Stimulated activated effector memory CD8-positive, alpha-beta T cell treated with anti-CD3 and anti-CD28 coated beads, Interleukin-12 subunit alpha, Interleukin-12 subunit beta, amount 100 ng/mL, for 72 hours (primary cell): ENCODE data around the gene THEM4.

Experiments used
- ATAC-seq: fragments of 150-1000 bp; cut with Tn5 transposase; 2 replicates; pipeline ENCODE4 v1.10.0; 2021
- DNase-seq, 2 donors: peaks; one replicate each; pipeline ENCODE4 v3.0.0; 2021 to 2022; ENCODE audit warnings: low spot score in 2 of 2
- H3K27ac Mint-ChIP-seq: one replicate; pipeline ENCODE4 v1.8.0; 2022; ENCODE audit warnings: mild to moderate bottlenecking, mixed read lengths
- H3K36me3 Mint-ChIP-seq: one replicate; pipeline ENCODE4 v1.8.0; 2022; ENCODE audit warnings: mild to moderate bottlenecking, mixed read lengths
- H3K4me1 Mint-ChIP-seq: one replicate; pipeline ENCODE4 v1.8.0; 2022; ENCODE audit warnings: mixed read lengths
- H3K4me3 Mint-ChIP-seq: one replicate; pipeline ENCODE4 v1.8.0; 2022; ENCODE audit warnings: mild to moderate bottlenecking, mixed read lengths
- H3K9me3 Mint-ChIP-seq: one replicate; pipeline ENCODE4 v1.8.0; 2022; ENCODE audit warnings: mixed read lengths

Gene THEM4

GRCh38 chr1:151909167-151910149 is at the start of gene THEM4:
Gene THEM4, minus strand, starts transcription at chr1:151909511. Its CDS starts 53 bp downstream, at chr1:151909458.
- DNase-seq (peak; percentile 89 to 98), ATAC-seq (peak; percentile 97)
- Mint-ChIP-seq H3K4me1 (peaks cover 28% of the 10 kb centered on the region), H3K27ac (peak within 1 kb of the TSS; percentile 98), H3K9me3 (no peaks in the 10 kb centered on the region), H3K36me3 (peaks cover 19% of the 10 kb centered on the region), H3K4me3 (peak within 1 kb of the TSS; percentile 88)

- no peak overlapping the region for H3K4me3 Mint-ChIP-seq
- no peak overlapping the region for H3K27ac Mint-ChIP-seq
- DNase-seq = no peak
- H3K36me3 Mint-ChIP-seq = no peaks in the 10 kb centered on the region
- no peak for ATAC-seq
- H3K4me1 Mint-ChIP-seq = peaks cover 5% of the 10 kb centered on the region
- H3K9me3 Mint-ChIP-seq = no peaks in the 10 kb centered on the region
These were observed 49.6 kb upstream of the THEM4 start for GRCh38 chr1:151958959-151959358.

- Mint-ChIP-seq H3K4me3 (no peak overlapping the region), H3K9me3 (no peaks in the 10 kb centered on the region), H3K36me3 (no peaks in the 10 kb centered on the region), H3K4me1 (peaks cover 5% of the 10 kb centered on the region), H3K27ac (no peak overlapping the region)
- no peak for ATAC-seq
- no peak for DNase-seq
These were observed 47.7 kb upstream of the THEM4 start for GRCh38 chr1:151956957-151957497.

- ATAC-seq (no peak), DNase-seq (no peak)
- Mint-ChIP-seq H3K9me3 (no peaks in the 10 kb centered on the region), H3K4me3 (no peak overlapping the region), H3K4me1 (no peaks in the 10 kb centered on the region), H3K36me3 (no peaks in the 10 kb centered on the region), H3K27ac (no peak overlapping the region)
These were observed 44.2 kb upstream of the THEM4 start for GRCh38 chr1:151953409-151954094.

- ATAC-seq (no peak), DNase-seq (no peak)
- no peaks in the 10 kb centered on the region for H3K4me1 Mint-ChIP-seq
- no peak overlapping the region for H3K4me3 Mint-ChIP-seq
- no peaks in the 10 kb centered on the region for H3K9me3 Mint-ChIP-seq
- no peak overlapping the region for H3K27ac Mint-ChIP-seq
- no peaks in the 10 kb centered on the region for H3K36me3 Mint-ChIP-seq
These were observed 43.5 kb upstream of the THEM4 start for GRCh38 chr1:151952811-151953210.

GRCh38 chr1:151949371-151950193 is 40.3 kb upstream of the THEM4 start:
- DNase-seq = no peak
- Mint-ChIP-seq H3K4me1 (peaks cover 26% of the 10 kb centered on the region), H3K36me3 (peaks cover 11% of the 10 kb centered on the region), H3K9me3 (peaks cover 3% of the 10 kb centered on the region), H3K4me3 (no peak overlapping the region), H3K27ac (peak overlapping the region; percentile 38)
- no peak for ATAC-seq

- H3K36me3 Mint-ChIP-seq = peaks cover 11% of the 10 kb centered on the region
- no peak overlapping the region for H3K27ac Mint-ChIP-seq
- H3K4me3 Mint-ChIP-seq = no peak overlapping the region
- peaks cover 34% of the 10 kb centered on the region for H3K4me1 Mint-ChIP-seq
- peaks cover 3% of the 10 kb centered on the region for H3K9me3 Mint-ChIP-seq
- ATAC-seq (no peak), DNase-seq (no peak)
These were observed 39.2 kb upstream of the THEM4 start for GRCh38 chr1:151948506-151948905.

GRCh38 chr1:151947140-151947539 is 37.8 kb upstream of the THEM4 start:
- H3K4me1 Mint-ChIP-seq = peaks cover 41% of the 10 kb centered on the region
- DNase-seq (no peak), ATAC-seq (no peak)
- H3K36me3 Mint-ChIP-seq = peaks cover 11% of the 10 kb centered on the region
- H3K4me3 Mint-ChIP-seq = no peak overlapping the region
- H3K9me3 Mint-ChIP-seq = peaks cover 3% of the 10 kb centered on the region
- H3K27ac Mint-ChIP-seq = peak overlapping the region; percentile 100

- peak overlapping the region; percentile 73 for H3K4me3 Mint-ChIP-seq
- DNase-seq = peak; percentile 50 to 87
- H3K4me1 Mint-ChIP-seq = peaks cover 51% of the 10 kb centered on the region
- peak overlapping the region; percentile 100 for H3K27ac Mint-ChIP-seq
- H3K9me3 Mint-ChIP-seq = peaks cover 3% of the 10 kb centered on the region
- H3K36me3 Mint-ChIP-seq = peaks cover 17% of the 10 kb centered on the region
- ATAC-seq = peak; percentile 90
These were observed 36.7 kb upstream of the THEM4 start for GRCh38 chr1:151945725-151946722.

GRCh38 chr1:151944857-151945575 is 35.7 kb upstream of the THEM4 start:
- peaks cover 53% of the 10 kb centered on the region for H3K4me1 Mint-ChIP-seq
- H3K4me3 Mint-ChIP-seq = peak overlapping the region; percentile 73
- peaks cover 19% of the 10 kb centered on the region for H3K36me3 Mint-ChIP-seq
- peak overlapping the region; percentile 100 for H3K27ac Mint-ChIP-seq
- ATAC-seq (no peak), DNase-seq (no peak)
- peaks cover 3% of the 10 kb centered on the region for H3K9me3 Mint-ChIP-seq

GRCh38 chr1:151944126-151944856 is 35.0 kb upstream of the THEM4 start:
- H3K27ac Mint-ChIP-seq = peak overlapping the region; percentile 100
- peaks cover 53% of the 10 kb centered on the region for H3K4me1 Mint-ChIP-seq
- peaks cover 19% of the 10 kb centered on the region for H3K36me3 Mint-ChIP-seq
- DNase-seq (no peak), ATAC-seq (no peak)
- peaks cover 3% of the 10 kb centered on the region for H3K9me3 Mint-ChIP-seq
- H3K4me3 Mint-ChIP-seq = no peak overlapping the region

GRCh38 chr1:151943591-151943990 is 34.3 kb upstream of the THEM4 start:
- ATAC-seq (no peak), DNase-seq (no peak)
- peak overlapping the region; percentile 100 for H3K27ac Mint-ChIP-seq
- H3K9me3 Mint-ChIP-seq = peaks cover 3% of the 10 kb centered on the region
- H3K36me3 Mint-ChIP-seq = peaks cover 19% of the 10 kb centered on the region
- H3K4me1 Mint-ChIP-seq = peaks cover 53% of the 10 kb centered on the region
- no peak overlapping the region for H3K4me3 Mint-ChIP-seq

GRCh38 chr1:151942882-151943281 is 33.6 kb upstream of the THEM4 start:
- Mint-ChIP-seq H3K4me1 (peaks cover 53% of the 10 kb centered on the region), H3K36me3 (peaks cover 19% of the 10 kb centered on the region), H3K4me3 (no peak overlapping the region), H3K27ac (peak overlapping the region; percentile 89), H3K9me3 (peaks cover 3% of the 10 kb centered on the region)
- ATAC-seq = no peak
- no peak for DNase-seq
